NT2/D1 (cell line): Measurements from ENCODE around the gene HDX.

ENCODE experiments used
- SUZ12 ChIP-seq: IDR thresholded peaks from 2 replicates; pipeline ENCODE4 v1.6.1; 2011; ENCODE audit not compliant: insufficient read length, insufficient read depth; ENCODE audit errors: extremely low read depth
- YY1 ChIP-seq: IDR thresholded peaks from 2 replicates; pipeline ENCODE4 v1.6.1; 2011; ENCODE audit not compliant: insufficient read length, insufficient read depth
- ZNF274 ChIP-seq: IDR thresholded peaks from 2 replicates; pipeline ENCODE4 v1.6.1; 2011; ENCODE audit warnings: mild to moderate bottlenecking, low read depth, low read length

DNA sequence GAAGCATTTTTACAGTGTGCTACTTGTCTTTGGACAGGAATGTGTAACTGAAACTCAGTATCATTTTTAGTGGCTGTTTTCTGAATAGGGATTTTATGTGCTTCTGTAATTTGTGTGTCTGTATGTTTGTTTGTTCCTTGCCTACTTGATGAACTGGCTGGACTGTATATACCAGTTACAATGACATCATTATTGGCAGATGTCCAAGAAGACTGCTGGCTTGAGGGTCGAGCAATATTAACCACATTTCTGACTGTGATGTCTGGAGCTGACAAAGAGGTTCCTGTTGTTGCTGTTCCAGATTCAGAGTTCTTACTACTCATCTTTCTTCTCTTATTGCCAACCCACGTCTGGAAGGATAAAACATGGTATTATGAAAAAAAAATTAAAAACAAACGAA lies 33.0 kb downstream of the HDX start:
- TF ChIP-seq ZNF274 (no peak), YY1 (no peak), SUZ12 (no peak)
